Thyroid gland (tissue), 4 donors: ENCODE results near the gene MACROH2A1. TPM values are rescaled to one million over a fixed set of nuclear protein-coding genes. Genes with fewer than 3 reads are reported as not detected.

Experiments
- DNase-seq, 2 donors: peaks; one replicate each; pipeline ENCODE4 v3.0.0-alpha.2; 2019
- H3K27ac ChIP-seq, 3 donors: fragments of 200-600 bp; sonication (generic); 1 replicate in 2 of 3; 2 replicates in 1 of 3; pipeline ENCODE4 v1.5.1; 2016 to 2019; ENCODE audit warnings: mild to moderate bottlenecking in 1 of 3, moderate library complexity in 1 of 3
- H3K27me3 ChIP-seq: fragments of 200-600 bp; sonication (generic); one replicate; pipeline ENCODE4 v1.5.1; 2019
- H3K36me3 ChIP-seq, 2 donors: fragments of 200-600 bp; sonication (generic); one replicate each; pipeline ENCODE4 v1.5.1; 2016 to 2019
- H3K4me1 ChIP-seq, 2 donors: fragments of 200-600 bp; sonication (generic); one replicate each; pipeline ENCODE4 v1.5.1; 2017 to 2019
- H3K4me3 ChIP-seq, 3 donors: fragments of 200-600 bp; sonication (generic); replicated peaks in 1 of 3; 1 replicate in 2 of 3; 2 replicates in 1 of 3; pipeline ENCODE4 v1.5.1; 2016; ENCODE audit warnings: mild to moderate bottlenecking in 1 of 3
- H3K9me3 ChIP-seq: fragments of 200-600 bp; sonication (generic); one replicate; pipeline ENCODE4 v1.5.1; 2017
- CTCF ChIP-seq, 6 experiments: fragments of 200-600 bp in 3 of 6; fragments of 450-650 bp in 3 of 6; sonication (generic) in 3 of 6; IDR thresholded peaks; one replicate each; pipeline ENCODE4 v1.5.1; 2016 to 2019; ENCODE audit warnings: antibody characterized with exemption in 6 of 6, mild to moderate bottlenecking in 2 of 6, inconsistent platforms in 1 of 6, moderate library complexity in 1 of 6
- POLR2A ChIP-seq, 2 donors: fragments of 450-650 bp; IDR thresholded peaks; one replicate each; pipeline ENCODE4 v1.6.1; 2017; ENCODE audit warnings: antibody characterized with exemption in 2 of 2, mild to moderate bottlenecking in 2 of 2, moderate library complexity in 1 of 2
- WGBS, 2 donors: methylation state at CpG; one replicate each; pipeline ENCODE4 v1.1.5; 2017; 5-methylcytosine and 5-hydroxymethylcytosine counted together
- intact Hi-C: fragments of 100-400 bp; cut with DNase I; formaldehyde crosslinking; loops from one replicate; pipeline ENCODE4 v1.15.1; 2023
- total RNA-seq, 4 donors: library from RNA; depleted of rRNA; stranded (reverse); fragments of >200 nt; gene quantifications; one replicate each; pipeline ENCODE4 v1.2.3, GENCODE V29; 2016

MACROH2A1 gene
- total RNA-seq, 4 donors from 2014 or later = 149 to 242 (median 227) TPM

- 82 to 89% methylated on average over 7 of the region's 7 CpGs for WGBS, 2 donors
- H3K27ac ChIP-seq = no peak overlapping the region
- no peak overlapping the region for H3K4me3 ChIP-seq
- DNase-seq = no peak
- intact Hi-C loops = no loop called here
- no peaks in the 10 kb centered on the region for H3K27me3 ChIP-seq
- peaks cover 7 to 9% of the 10 kb centered on the region in 2 donors for H3K4me1 ChIP-seq
- H3K36me3 ChIP-seq = peaks cover 9 to 35% of the 10 kb centered on the region in 2 donors
- no peaks in the 10 kb centered on the region for H3K9me3 ChIP-seq
- TF ChIP-seq POLR2A (IDR thresholded peaks at IDR 0.05) (no peak), CTCF (IDR thresholded peaks at IDR 0.05) (no peak)
Observed at GRCh38 chr5:135379046-135379654, 19.9 kb downstream of the MACROH2A1 start.

- DNase-seq = no peak
- Histone ChIP-seq H3K9me3 (no peaks in the 10 kb centered on the region), H3K36me3 (peaks cover 9 to 31% of the 10 kb centered on the region in 2 donors), H3K4me1 (peaks cover 14 to 18% of the 10 kb centered on the region in 2 donors), H3K27me3 (no peaks in the 10 kb centered on the region), H3K4me3 (no peak overlapping the region), H3K27ac (no peak overlapping the region)
- WGBS, 2 donors = 85 to 86% methylated on average over 16 to 17 of the region's 17 CpGs
- intact Hi-C loops = no loop called here
- TF ChIP-seq POLR2A (IDR thresholded peaks at IDR 0.05) (no peak), CTCF (IDR thresholded peaks at IDR 0.05) (no peak)
Observed at GRCh38 chr5:135377751-135378680, 21.0 kb downstream of the MACROH2A1 start.

- DNase-seq = no peak
- 78 to 83% methylated on average over 12 to 13 of the region's 13 CpGs for WGBS, 2 donors
- H3K4me3 ChIP-seq = no peak overlapping the region
- intact Hi-C loops = no loop called here
- TF ChIP-seq POLR2A (IDR thresholded peaks at IDR 0.05) = no peak
- no peak for TF ChIP-seq CTCF (IDR thresholded peaks at IDR 0.05)
- no peak overlapping the region for H3K27ac ChIP-seq
- no peaks in the 10 kb centered on the region for H3K9me3 ChIP-seq
- H3K4me1 ChIP-seq = peaks cover 14 to 21% of the 10 kb centered on the region in 2 donors
- H3K36me3 ChIP-seq = peaks cover 7 to 26% of the 10 kb centered on the region in 2 donors
- H3K27me3 ChIP-seq = no peaks in the 10 kb centered on the region
Observed at GRCh38 chr5:135376961-135377624, 21.9 kb downstream of the MACROH2A1 start.

GRCh38 chr5:135375040-135375793 is 23.8 kb downstream of the MACROH2A1 start:
- H3K27me3 ChIP-seq = no peaks in the 10 kb centered on the region
- no peak for DNase-seq
- intact Hi-C loops = no loop called here
- no peak for TF ChIP-seq CTCF (IDR thresholded peaks at IDR 0.05)
- TF ChIP-seq POLR2A (IDR thresholded peaks at IDR 0.05) = no peak
- H3K4me3 ChIP-seq = no peak overlapping the region
- H3K27ac ChIP-seq = no peak overlapping the region
- H3K36me3 ChIP-seq = peaks cover 6 to 26% of the 10 kb centered on the region in 2 donors
- no peaks in the 10 kb centered on the region for H3K9me3 ChIP-seq
- peaks cover 14 to 26% of the 10 kb centered on the region in 2 donors for H3K4me1 ChIP-seq
- WGBS, 2 donors = 77 to 84% methylated on average over 6 of the region's 6 CpGs
